Esophagus squamous epithelium (tissue), 5 donors: ENCODE measurements around the gene ZNF385B. TPM values are rescaled to one million over a fixed set of nuclear protein-coding genes. Genes with fewer than 3 reads are reported as not detected.

ENCODE experiments used
- DNase-seq: peaks from one replicate; lab custom pipeline; 2025; lab: John Stamatoyannopoulos, UW
- H3K27ac ChIP-seq, 4 donors: fragments of 200-600 bp; sonication (generic); one replicate each; pipeline ENCODE4 v1.5.1; 2016 to 2019; ENCODE audit warnings: mild to moderate bottlenecking in 1 of 4
- H3K27me3 ChIP-seq, 4 donors: fragments of 200-600 bp; sonication (generic); 1 replicate in 3 of 4; 2 replicates in 1 of 4; pipeline versions ENCODE4 v1.5.1 to v1.6.0; 2017 to 2021; ENCODE audit warnings: antibody characterized with exemption in 1 of 4
- H3K36me3 ChIP-seq, 3 donors: fragments of 200-600 bp; sonication (generic); one replicate each; pipeline ENCODE4 v1.5.1; 2016 to 2019
- H3K4me1 ChIP-seq, 3 donors: fragments of 200-600 bp; sonication (generic); one replicate each; pipeline ENCODE4 v1.5.1; 2017 to 2019
- H3K4me3 ChIP-seq, 4 donors: fragments of 200-600 bp; sonication (generic); 1 replicate in 3 of 4; 2 replicates in 1 of 4; pipeline ENCODE4 v1.5.1; 2016 to 2019; ENCODE audit warnings: mild to moderate bottlenecking in 2 of 4, moderate library complexity in 1 of 4
- H3K9me3 ChIP-seq, 3 donors: fragments of 200-600 bp; sonication (generic); one replicate each; pipeline ENCODE4 v1.5.1; 2016 to 2019
- CTCF ChIP-seq, 6 experiments: fragments of 450-650 bp in 4 of 6; fragments of 200-600 bp in 2 of 6; sonication (generic) in 2 of 6; IDR thresholded peaks; one replicate each; pipeline ENCODE4 v1.5.1; 2016 to 2019; ENCODE audit warnings: antibody characterized with exemption in 6 of 6, mild to moderate bottlenecking in 4 of 6, moderate library complexity in 4 of 6
- POLR2A ChIP-seq, 4 donors: fragments of 450-650 bp; IDR thresholded peaks; one replicate each; pipeline ENCODE4 v1.6.1; 2017; ENCODE audit warnings: antibody characterized with exemption in 4 of 4, mild to moderate bottlenecking in 4 of 4, moderate library complexity in 3 of 4
- WGBS, 2 donors: methylation state at CpG; one replicate each; pipeline ENCODE4 v1.1.5; 2018; 5-methylcytosine and 5-hydroxymethylcytosine counted together
- intact Hi-C: fragments of 100-400 bp; cut with DNase I; formaldehyde crosslinking; loops from one replicate; pipeline ENCODE4 v1.15.0; 2022
- total RNA-seq, 4 donors: library from RNA; depleted of rRNA; stranded (reverse); fragments of >200 nt; gene quantifications; one replicate each; pipeline ENCODE4 v1.1.0, GENCODE V29; 2016
- donor health status: DM: yes; HTN: yes; CAD: no.

ZNF385B gene
- total RNA-seq, 4 donors from 2014 or later = 0.44 to 3.1 (median 0.44) TPM; not detected in 1

GRCh38 chr2:179686069-179686468, 175.3 kb downstream of the ZNF385B start:
- no peak for DNase-seq
- WGBS, 2 donors = 81 to 86% methylated on average over 2 of the region's 2 CpGs
- intact Hi-C loops = no loop called here
- H3K4me3 ChIP-seq = no peak overlapping the region
- H3K36me3 ChIP-seq = no peaks in the 10 kb centered on the region
- H3K27me3 ChIP-seq = no peaks in the 10 kb centered on the region
- no peaks in the 10 kb centered on the region for H3K9me3 ChIP-seq
- no peaks in the 10 kb centered on the region for H3K4me1 ChIP-seq
- H3K27ac ChIP-seq = no peak overlapping the region
- TF ChIP-seq CTCF (IDR thresholded peaks at IDR 0.05) (no peak), POLR2A (IDR thresholded peaks at IDR 0.05) (no peak)

- Histone ChIP-seq H3K36me3 (no peaks in the 10 kb centered on the region), H3K4me1 (no peaks in the 10 kb centered on the region), H3K9me3 (no peaks in the 10 kb centered on the region), H3K27me3 (no peaks in the 10 kb centered on the region), H3K4me3 (no peak overlapping the region), H3K27ac (no peak overlapping the region)
- no peak for TF ChIP-seq CTCF (IDR thresholded peaks at IDR 0.05)
- DNase-seq = no peak
- 0 to 89% methylated on average over 1 of the region's 1 CpG for WGBS, 2 donors
- intact Hi-C loops = no loop called here
Observed at GRCh38 chr2:179685146-179685545, 176.3 kb downstream of the ZNF385B start.

- H3K4me3 ChIP-seq = no peak overlapping the region
- WGBS, 2 donors = 71 to 90% methylated on average over 3 to 5 of the region's 5 CpGs
Observed at GRCh38 chr2:179682756-179683155, 178.7 kb downstream of the ZNF385B start.

GRCh38 chr2:179677746-179678505, 183.5 kb downstream of the ZNF385B start:
- H3K4me1 ChIP-seq = no peaks in the 10 kb centered on the region
- no peak overlapping the region for H3K27ac ChIP-seq
- 57 to 72% methylated on average over 2 of the region's 2 CpGs for WGBS, 2 donors
- intact Hi-C loops = no loop called here
- no peaks in the 10 kb centered on the region for H3K27me3 ChIP-seq
- no peak for DNase-seq
- no peaks in the 10 kb centered on the region for H3K36me3 ChIP-seq
- TF ChIP-seq CTCF (IDR thresholded peaks at IDR 0.05) (no peak), POLR2A (IDR thresholded peaks at IDR 0.05) (no peak)
- H3K9me3 ChIP-seq = no peaks in the 10 kb centered on the region
- H3K4me3 ChIP-seq = no peak overlapping the region

More at GRCh38 chr2:179682756-179683155, 178.7 kb downstream of the ZNF385B start:
- no peaks in the 10 kb centered on the region for H3K36me3 ChIP-seq
- no peak overlapping the region for H3K27ac ChIP-seq
- no peak for DNase-seq
- H3K27me3 ChIP-seq = no peaks in the 10 kb centered on the region
- intact Hi-C loops = no loop called here
- H3K4me1 ChIP-seq = no peaks in the 10 kb centered on the region
- no peak for TF ChIP-seq CTCF (IDR thresholded peaks at IDR 0.05)
- TF ChIP-seq POLR2A (IDR thresholded peaks at IDR 0.05) = no peak
- H3K9me3 ChIP-seq = no peaks in the 10 kb centered on the region

- H3K4me1 ChIP-seq = no peaks in the 10 kb centered on the region
- no peaks in the 10 kb centered on the region for H3K27me3 ChIP-seq
- no peaks in the 10 kb centered on the region for H3K9me3 ChIP-seq
- no peak for DNase-seq
- no peak overlapping the region for H3K4me3 ChIP-seq
- 29 to 32% methylated on average over 3 of the region's 3 CpGs for WGBS, 2 donors
- no peak overlapping the region for H3K27ac ChIP-seq
- no peak for TF ChIP-seq POLR2A (IDR thresholded peaks at IDR 0.05)
- no peak for TF ChIP-seq CTCF (IDR thresholded peaks at IDR 0.05)
- H3K36me3 ChIP-seq = no peaks in the 10 kb centered on the region
- intact Hi-C loops = no loop called here
Observed at GRCh38 chr2:179677077-179677688, 184.2 kb downstream of the ZNF385B start.
